Keratinocyte (primary cell): ENCODE data around the gene MYL12A.

ENCODE experiments used
- EZH2 ChIP-seq: IDR thresholded peaks from one replicate; pipeline ENCODE4 v1.6.1; 2012; ENCODE audit warnings: inconsistent platforms, mild to moderate bottlenecking, low read length, moderate library complexity
- TF ChIP-seq, protein P1 (sequence below), 3 experiments: IDR thresholded peaks in 1 of 3; conservative IDR thresholded peaks in 1 of 3; optimal IDR thresholded peaks in 1 of 3; 2 replicates in 2 of 3; 3 replicates in 1 of 3; pipeline versions ENCODE3 to v1.5.1; 2011; ENCODE audit warnings: low read length in 3 of 3, mild to moderate bottlenecking in 3 of 3, moderate library complexity in 2 of 3, control low read depth in 1 of 3, inconsistent platforms in 1 of 3; ENCODE audit not compliant: insufficient read depth in 2 of 3; ENCODE audit errors: extremely low read depth in 1 of 3

- TF ChIP-seq, protein P1, sequence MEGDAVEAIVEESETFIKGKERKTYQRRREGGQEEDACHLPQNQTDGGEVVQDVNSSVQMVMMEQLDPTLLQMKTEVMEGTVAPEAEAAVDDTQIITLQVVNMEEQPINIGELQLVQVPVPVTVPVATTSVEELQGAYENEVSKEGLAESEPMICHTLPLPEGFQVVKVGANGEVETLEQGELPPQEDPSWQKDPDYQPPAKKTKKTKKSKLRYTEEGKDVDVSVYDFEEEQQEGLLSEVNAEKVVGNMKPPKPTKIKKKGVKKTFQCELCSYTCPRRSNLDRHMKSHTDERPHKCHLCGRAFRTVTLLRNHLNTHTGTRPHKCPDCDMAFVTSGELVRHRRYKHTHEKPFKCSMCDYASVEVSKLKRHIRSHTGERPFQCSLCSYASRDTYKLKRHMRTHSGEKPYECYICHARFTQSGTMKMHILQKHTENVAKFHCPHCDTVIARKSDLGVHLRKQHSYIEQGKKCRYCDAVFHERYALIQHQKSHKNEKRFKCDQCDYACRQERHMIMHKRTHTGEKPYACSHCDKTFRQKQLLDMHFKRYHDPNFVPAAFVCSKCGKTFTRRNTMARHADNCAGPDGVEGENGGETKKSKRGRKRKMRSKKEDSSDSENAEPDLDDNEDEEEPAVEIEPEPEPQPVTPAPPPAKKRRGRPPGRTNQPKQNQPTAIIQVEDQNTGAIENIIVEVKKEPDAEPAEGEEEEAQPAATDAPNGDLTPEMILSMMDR (optimal IDR thresholded peaks at IDR 0.05 in 1 of 3, IDR thresholded peaks at IDR 0.05 in 1 of 3, conservative IDR thresholded peaks at IDR 0.05 in 1 of 3; ENCODE audit: extremely low read depth in 1 of 3, insufficient read depth in 2 of 3, low read length in 3 of 3) = no peak
- no peak for TF ChIP-seq EZH2
Measured at GRCh38 chr18:3269241-3269913, 21.8 kb downstream of the MYL12A start.
